GM21528 (cell line): Measurements from ENCODE around the gene OR4Q2.
"Not testable (repeated sequence)": the region's sequence is repeated elsewhere in the genome, so short reads cannot be mapped to it uniquely, and the experiment has no call there.

Experiments used
- ATAC-seq: cut with Tn5 transposase; IDR thresholded peaks from one replicate; pipeline ENCODE4 v1.9.1; 2021; ENCODE audit warnings: mild to moderate bottlenecking, moderate library complexity; ENCODE audit not compliant: unreplicated experiment, low FRiP score

Gene OR4Q2

DNA sequence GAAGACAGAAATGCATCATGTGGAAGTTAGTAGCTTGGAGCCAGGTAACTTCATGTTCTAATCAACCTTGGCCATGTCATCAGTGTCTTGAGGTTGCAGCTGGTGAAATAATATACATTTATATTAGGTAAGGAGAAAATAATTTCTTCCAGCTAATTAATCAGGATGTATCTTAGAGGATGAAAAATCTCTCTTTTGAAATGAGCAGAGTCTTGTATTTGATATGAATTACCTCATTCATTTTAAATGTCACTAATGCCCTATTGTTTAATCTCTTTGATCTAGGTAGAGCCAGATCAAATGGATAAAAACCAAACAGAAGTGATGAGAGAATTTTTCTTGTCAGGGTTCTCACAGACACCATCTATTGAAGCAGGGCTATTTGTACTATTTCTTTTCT is at the start of gene OR4Q2:
OR4Q2 (plus strand) TSS at position 301 of the 400 bp plus-strand sequence.
- ATAC-seq: no peak

DNA sequence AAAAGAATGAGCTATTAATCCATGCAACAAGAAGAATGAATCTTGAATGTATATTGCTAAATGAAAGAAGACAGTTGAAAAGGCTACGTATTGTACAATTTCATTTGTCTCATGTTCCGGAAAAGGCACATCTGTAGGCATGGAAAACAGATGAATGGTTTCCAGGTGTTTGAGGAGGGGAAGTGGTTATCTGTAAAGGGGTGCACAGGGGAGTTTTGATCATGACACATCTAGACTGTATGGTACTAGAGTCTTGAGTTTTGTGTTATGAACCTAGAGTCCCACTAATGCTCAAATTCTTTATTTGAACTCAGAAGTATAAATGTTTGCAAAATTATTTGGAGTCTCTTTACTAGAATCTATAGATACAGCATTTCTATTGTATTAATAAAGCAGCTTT is 32.2 kb upstream of the OR4Q2 start:
- ATAC-seq: not testable (repeated sequence)

DNA sequence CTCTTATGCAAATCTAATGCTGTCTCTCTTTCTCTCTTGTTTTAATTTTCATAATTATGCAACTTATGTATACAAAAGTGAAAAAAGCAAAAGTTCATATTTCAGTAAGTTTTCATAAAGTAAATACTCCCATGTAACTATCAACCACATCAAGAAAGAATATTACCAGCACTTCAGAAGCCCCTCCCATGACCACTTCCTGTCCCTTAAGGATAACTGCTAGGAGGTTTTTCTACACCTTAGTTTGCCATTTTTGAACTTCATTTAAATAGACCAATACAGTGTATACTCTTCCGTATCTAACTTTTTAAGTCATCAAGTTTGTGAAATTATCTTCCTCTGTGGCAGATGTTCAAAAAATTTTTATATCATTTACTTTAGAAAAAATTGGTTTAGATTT is 27.1 kb upstream of the OR4Q2 start:
- no peak for ATAC-seq

DNA sequence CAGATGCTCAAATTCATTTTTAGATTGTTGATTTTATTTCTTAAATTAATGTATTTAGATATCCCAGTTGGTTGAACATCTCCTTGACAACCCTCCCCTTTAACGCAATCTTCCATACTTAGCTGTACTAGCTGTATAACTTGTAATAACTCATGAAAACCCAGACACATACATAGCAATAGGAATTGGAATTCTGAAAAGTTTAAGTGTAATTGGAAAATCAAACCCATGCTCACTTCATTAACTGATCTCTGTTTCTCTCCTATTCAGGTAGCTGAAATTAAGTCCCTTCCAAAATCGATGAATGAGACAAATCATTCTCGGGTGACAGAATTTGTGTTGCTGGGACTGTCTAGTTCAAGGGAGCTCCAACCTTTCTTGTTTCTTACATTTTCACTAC is 26.7 kb upstream of the OR4Q2 start, which contains the start of gene OR4K15:
OR4K15 (plus strand) TSS at position 301 of the 400 bp plus-strand sequence; CDS start at position 301, 0 bp downstream.
- no peak for ATAC-seq

DNA sequence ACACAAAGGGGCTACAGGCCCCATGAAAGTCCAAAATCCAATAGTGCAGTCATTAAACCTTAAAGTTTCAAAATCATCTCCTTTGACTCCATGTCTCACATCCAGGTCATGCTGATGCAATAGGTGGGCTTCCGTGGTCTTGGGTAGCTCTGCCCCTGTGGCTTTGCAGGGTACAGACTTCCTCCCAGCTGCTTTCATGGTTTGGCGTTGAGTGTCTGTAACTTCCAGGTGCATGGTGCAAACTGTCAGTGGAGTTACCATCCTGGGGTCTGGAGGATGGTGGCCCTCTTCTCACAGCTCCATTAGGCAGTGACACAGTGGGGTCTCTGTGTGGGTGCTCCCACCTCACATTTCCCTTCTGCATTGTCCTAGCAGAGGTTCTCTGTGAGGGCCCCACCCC is 8.5 kb upstream of the OR4Q2 start:
- ATAC-seq: no peak

DNA sequence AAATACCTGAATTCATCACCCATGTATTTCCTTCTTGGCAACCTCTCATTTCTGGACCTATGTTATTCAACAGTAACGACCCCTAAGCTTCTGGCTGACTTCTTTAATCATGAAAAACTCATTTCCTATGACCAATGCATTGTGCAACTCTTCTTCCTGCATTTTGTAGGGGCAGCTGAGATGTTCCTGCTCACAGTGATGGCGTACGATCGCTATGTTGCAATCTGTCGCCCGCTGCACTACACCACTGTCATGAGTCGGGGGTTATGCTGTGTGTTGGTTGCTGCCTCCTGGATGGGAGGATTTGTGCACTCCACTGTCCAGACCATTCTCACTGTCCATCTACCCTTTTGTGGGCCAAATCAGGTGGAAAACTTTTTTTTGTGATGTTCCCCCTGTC is 356 bp downstream of the OR4Q2 start:
- ATAC-seq: no peak

DNA sequence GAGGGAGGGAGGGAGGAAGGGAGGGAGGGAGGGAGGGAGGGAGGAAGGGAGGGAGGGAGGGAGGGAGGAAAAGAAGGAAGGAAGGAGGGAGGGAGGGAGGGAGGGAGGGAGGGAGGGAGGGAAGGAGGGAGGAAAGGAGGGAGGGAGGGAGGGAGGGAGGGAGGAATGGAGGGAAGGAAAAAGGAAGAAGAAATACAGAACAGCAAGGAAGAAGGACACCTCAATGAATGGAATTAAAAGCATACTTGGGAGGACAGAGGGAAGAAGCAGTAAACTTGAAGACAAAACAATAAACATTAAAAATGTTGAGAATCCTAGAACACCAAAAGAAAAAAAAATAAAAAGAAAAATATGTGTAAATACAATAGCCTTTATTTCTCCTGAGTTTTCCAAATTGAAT is 6.2 kb downstream of the OR4Q2 start:
- no peak for ATAC-seq

DNA sequence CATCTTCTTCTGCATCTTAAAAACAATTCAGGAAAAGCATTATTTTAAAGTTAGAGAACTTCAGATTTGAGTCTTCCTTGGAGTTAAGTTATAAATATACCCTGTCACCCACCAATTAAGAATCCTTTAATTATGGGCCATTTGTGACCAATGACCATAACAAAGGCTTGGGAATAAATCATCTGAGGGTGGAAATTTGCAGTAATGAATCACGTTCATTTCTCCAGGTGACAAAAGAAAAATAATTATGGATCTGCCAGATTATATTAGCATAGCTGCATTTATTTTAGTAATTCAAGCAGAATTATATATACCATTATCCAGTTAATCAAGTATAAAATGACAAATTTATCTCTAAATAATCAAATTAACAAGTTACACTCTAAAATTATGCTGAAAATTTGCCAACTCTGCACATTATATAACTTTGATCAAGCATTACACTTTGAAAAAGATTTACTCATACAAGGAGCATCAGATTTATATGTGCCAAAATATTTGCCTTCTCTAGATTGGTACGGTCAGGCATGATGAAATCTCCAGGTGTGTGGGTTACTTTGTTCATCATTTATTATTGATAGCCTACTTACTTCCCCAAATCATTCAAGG is 17.4 kb downstream of the OR4Q2 start, which contains the start of gene OR4K14:
OR4K14 (minus strand) TSS at position 51 of the 609 bp plus-strand sequence. CDS start 4,114 bp downstream, outside the sequence.
- no peak for ATAC-seq

DNA sequence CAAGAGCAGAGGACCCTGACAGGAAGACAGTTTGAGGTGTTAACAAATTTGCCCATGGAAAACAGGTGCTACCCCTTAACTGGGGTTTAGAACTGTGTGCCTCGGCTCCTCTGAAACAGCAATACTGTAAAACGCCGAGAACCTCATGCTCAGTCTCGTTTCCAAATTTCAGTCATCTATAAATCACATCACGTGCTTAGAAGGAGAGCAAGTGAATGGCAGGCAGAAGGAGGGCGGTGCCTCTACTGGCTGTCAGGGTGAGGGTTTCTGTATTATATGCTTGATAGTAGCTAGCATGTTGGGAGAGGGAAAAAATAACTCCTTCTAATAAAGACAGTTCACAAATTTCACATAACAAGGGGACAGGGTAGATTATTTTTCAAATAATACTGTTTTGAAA is 29.1 kb downstream of the OR4Q2 start:
- ATAC-seq: no peak

DNA sequence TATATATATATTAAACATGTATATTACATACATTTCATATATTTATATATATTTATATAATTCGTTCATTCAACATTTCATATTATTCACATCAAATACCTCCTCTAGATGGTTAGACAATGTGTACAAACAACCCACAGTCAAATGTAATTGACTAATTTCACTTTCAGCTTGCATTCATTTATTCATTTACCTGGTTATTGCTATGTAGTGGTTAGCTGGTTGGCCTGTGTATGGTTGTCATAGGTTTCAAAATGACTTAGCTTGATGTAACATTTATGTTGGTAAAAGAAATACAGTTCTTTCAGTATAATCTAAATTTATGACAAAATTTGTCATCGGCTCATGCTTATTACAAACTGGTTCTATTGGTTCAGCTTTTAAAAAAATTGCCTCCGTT is 33.5 kb downstream of the OR4Q2 start:
- no peak for ATAC-seq

DNA sequence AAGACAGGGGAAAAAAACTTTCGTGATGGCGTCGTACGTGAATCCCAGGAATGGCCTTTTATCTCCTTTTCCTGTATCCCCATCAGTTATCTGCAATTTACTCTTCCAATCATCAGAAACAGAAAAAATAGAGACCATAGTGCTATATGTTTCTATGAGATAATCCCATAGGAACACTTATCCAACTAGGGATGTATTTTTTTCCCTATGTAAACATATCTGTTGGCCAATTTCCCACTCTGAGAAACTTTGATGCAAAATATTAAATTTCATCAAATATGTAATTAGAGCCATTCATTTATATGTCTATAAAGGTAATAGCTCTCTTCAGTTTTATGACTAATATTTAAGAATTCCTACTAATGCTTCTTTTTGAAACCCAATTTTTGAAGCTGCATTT is 34.0 kb downstream of the OR4Q2 start, which contains the start of gene OR4K13:
OR4K13 (minus strand) TSS at position 101 of the 400 bp plus-strand sequence. CDS start 1,280 bp downstream, outside the sequence.
- no peak for ATAC-seq

DNA sequence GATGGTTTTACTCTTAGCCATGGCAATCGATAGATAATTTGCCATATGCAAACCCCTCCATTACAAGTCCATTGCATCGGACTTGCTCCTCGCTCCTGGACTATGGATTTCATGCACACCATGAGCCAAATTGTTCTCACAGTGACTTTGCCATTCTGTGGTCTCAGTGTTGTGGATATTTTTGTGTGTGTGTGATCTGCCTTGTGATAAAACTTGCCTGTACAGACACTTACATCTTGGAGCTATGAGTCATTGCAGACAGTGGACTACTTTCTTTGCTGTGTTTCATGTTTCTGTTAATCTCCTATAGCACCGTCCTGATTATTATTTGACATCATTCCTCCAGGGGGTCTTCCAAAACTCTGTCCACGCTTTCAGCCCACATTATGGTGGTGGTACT is 42.3 kb downstream of the OR4Q2 start:
- ATAC-seq: no peak

DNA sequence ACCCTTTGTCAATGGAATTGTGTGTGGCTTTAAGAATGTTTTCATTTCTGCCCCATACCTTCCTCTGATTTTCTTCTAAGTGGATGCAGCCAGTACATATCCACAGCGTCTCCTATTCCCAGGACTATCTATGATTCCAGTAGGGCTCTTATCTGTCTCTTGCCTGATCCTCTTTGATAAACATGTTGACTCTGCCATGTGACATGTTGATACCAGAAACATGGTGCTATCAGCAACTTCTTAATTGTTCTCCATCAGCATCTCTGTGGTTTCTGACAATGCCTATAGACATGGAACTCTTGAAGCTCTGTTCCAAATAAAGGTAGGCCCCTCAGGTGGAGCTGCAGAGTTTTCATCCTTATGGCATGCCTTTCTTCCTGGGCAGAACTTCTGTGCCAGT is 46.2 kb downstream of the OR4Q2 start:
- ATAC-seq: no peak
